Measurements from ENCODE around the gene EFCAB3. TPM values are rescaled to one million over a fixed set of nuclear protein-coding genes. Genes with fewer than 3 reads are reported as not detected.

EFCAB3 gene
- total RNA-seq, result not detected

- 82 to 98% methylated on average over 3 of the region's 3 CpGs for WGBS, 2 donors
- Histone ChIP-seq H3K4me1 (no peaks in the 10 kb centered on the region), H3K9me3 (no peaks in the 10 kb centered on the region), H3K4me3 (no peak within 1 kb of the TSS), H3K36me3 (no peaks in the 10 kb centered on the region), H3K27me3 (no peaks in the 10 kb centered on the region), H3K27ac (no peak within 1 kb of the TSS)
- no peak for ATAC-seq (ENCODE audit: low FRiP score in 2 of 2)
- no peak for TF ChIP-seq EP300 (IDR thresholded peaks at IDR 0.05)
- TF ChIP-seq CTCF (IDR thresholded peaks at IDR 0.05), result no peak
- TF ChIP-seq POLR2AphosphoS5 (IDR thresholded peaks at IDR 0.05), result no peak
- TF ChIP-seq POLR2A (IDR thresholded peaks at IDR 0.05), result no peak
- no peak for DNase-seq
Measured at GRCh38 chr17:62380253-62380652, at the start of gene EFCAB3. Gene EFCAB3, plus strand, starts transcription at chr17:62380553. Its CDS starts 2,427 bp downstream, at chr17:62382980.

- no peak for DNase-seq
- Histone ChIP-seq H3K36me3 (no peaks in the 10 kb centered on the region), H3K9me3 (peaks cover 0 to 3% (median 0%) of the 10 kb centered on the region in 4 donors), H3K4me3 (no peak overlapping the region), H3K4me1 (no peaks in the 10 kb centered on the region), H3K27ac (no peak overlapping the region), H3K27me3 (no peaks in the 10 kb centered on the region)
- no peak for ATAC-seq (ENCODE audit: low FRiP score in 2 of 2)
- no peak for TF ChIP-seq POLR2AphosphoS5 (IDR thresholded peaks at IDR 0.05)
- no peak for TF ChIP-seq CTCF (IDR thresholded peaks at IDR 0.05)
- no peak for TF ChIP-seq POLR2A (IDR thresholded peaks at IDR 0.05)
- TF ChIP-seq EP300 (IDR thresholded peaks at IDR 0.05), result no peak
Measured at GRCh38 chr17:62336527-62336926, 43.8 kb upstream of the EFCAB3 start.

DNA sequence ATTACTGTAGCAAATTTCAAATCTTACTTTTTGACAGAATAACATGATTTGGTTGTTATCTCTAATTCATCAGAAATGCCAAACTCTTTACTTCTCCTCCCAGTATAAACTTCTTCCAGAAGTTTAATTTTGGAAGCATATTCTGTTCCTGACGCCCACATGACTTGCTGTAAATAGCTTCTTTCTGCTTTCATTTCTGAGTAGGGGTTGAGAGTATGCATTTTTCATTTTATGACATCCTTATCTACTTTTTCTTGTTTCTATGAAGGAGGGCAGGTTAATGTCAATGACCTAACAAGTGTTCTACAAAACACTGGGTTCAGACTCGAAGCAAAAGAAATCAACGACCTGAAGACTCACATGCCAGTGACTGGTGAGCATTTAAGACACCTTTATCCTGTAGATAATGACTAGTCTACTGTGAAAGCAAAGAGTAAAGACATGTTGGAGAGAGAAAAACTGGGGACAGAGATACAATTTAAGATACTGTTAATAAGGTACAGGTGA is 36.5 kb upstream of the EFCAB3 start:
- Histone ChIP-seq H3K4me1 (no peaks in the 10 kb centered on the region), H3K36me3 (no peaks in the 10 kb centered on the region), H3K4me3 (no peak overlapping the region), H3K27ac (no peak overlapping the region), H3K27me3 (no peaks in the 10 kb centered on the region), H3K9me3 (no peaks in the 10 kb centered on the region)
- DNase-seq (no peak), ATAC-seq (ENCODE audit: low FRiP score in 2 of 2) (no peak)
- 28 to 36% methylated on average over 3 of the region's 3 CpGs for WGBS, 2 donors
- TF ChIP-seq EP300 (IDR thresholded peaks at IDR 0.05), result no peak
- no peak for TF ChIP-seq POLR2AphosphoS5 (IDR thresholded peaks at IDR 0.05)
- no peak for TF ChIP-seq POLR2A (IDR thresholded peaks at IDR 0.05)
- TF ChIP-seq CTCF (IDR thresholded peaks at IDR 0.05), result no peak

- Histone ChIP-seq H3K4me3 (no peak overlapping the region), H3K9me3 (no peaks in the 10 kb centered on the region), H3K4me1 (no peaks in the 10 kb centered on the region), H3K36me3 (no peaks in the 10 kb centered on the region), H3K27me3 (no peaks in the 10 kb centered on the region), H3K27ac (no peak overlapping the region)
- TF ChIP-seq EP300 (IDR thresholded peaks at IDR 0.05) (no peak), POLR2A (IDR thresholded peaks at IDR 0.05) (no peak), CTCF (IDR thresholded peaks at IDR 0.05) (no peak), POLR2AphosphoS5 (IDR thresholded peaks at IDR 0.05) (no peak)
- ATAC-seq (ENCODE audit: low FRiP score in 2 of 2) (no peak), DNase-seq (no peak)
- 84 to 94% methylated on average over 5 of the region's 5 CpGs for WGBS, 2 donors
Measured at GRCh38 chr17:62351176-62351575, 29.2 kb upstream of the EFCAB3 start.

DNA sequence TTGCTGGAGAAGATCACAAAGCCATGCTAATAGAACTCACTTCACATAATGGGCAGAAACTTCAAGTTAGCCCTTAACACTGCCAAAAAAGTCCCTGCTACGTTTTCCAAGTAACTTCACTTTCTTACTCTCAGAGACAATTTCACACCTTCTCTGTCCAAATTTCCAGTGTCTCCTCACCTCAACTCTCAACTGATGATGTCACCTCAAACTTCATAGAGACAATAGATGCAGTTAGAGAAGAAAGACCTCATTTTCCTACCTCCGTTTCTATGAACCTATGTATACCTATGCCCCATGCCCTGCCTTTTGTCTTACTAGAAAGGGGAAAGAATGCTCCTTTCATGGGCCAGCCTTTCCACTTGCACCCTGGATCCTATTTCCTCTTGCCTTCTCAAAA is 14.2 kb upstream of the EFCAB3 start:
- Histone ChIP-seq H3K4me3 (no peak overlapping the region), H3K27ac (no peak overlapping the region), H3K4me1 (no peaks in the 10 kb centered on the region), H3K36me3 (no peaks in the 10 kb centered on the region), H3K9me3 (no peaks in the 10 kb centered on the region), H3K27me3 (no peaks in the 10 kb centered on the region)
- TF ChIP-seq EP300 (IDR thresholded peaks at IDR 0.05) (no peak), CTCF (IDR thresholded peaks at IDR 0.05) (no peak), POLR2AphosphoS5 (IDR thresholded peaks at IDR 0.05) (no peak), POLR2A (IDR thresholded peaks at IDR 0.05) (no peak)
- DNase-seq (no peak), ATAC-seq (ENCODE audit: low FRiP score in 2 of 2) (no peak)
- WGBS, 2 donors, result 66 to 85% methylated on average over 2 of the region's 2 CpGs

All from upper lobe of left lung (tissue), 6 donors.